Stimulated activated memory B cell treated with anti-CD40 and anti-IgM and Interleukin-4, amounts not matched to agents 10 μg/mL and 1 μg/mL and 100 μg/mL, for 72 hours (primary cell): ENCODE data around the gene TRIM69.
"Not testable (repeated sequence)": the region's sequence is repeated elsewhere in the genome, so short reads cannot be mapped to it uniquely, and the experiment has no call there.

Source experiments
- ATAC-seq: fragments of 150-1000 bp; cut with Tn5 transposase; 2 replicates; pipeline ENCODE4 v1.10.0; 2021
- H3K27ac Mint-ChIP-seq: one replicate; pipeline ENCODE4 v1.8.0; 2022; ENCODE audit warnings: mild to moderate bottlenecking, mixed read lengths
- H3K27me3 Mint-ChIP-seq: one replicate; pipeline ENCODE4 v1.8.0; 2022; ENCODE audit warnings: mixed read lengths
- H3K36me3 Mint-ChIP-seq: one replicate; pipeline ENCODE4 v1.8.0; 2022; ENCODE audit warnings: mixed read lengths
- H3K4me1 Mint-ChIP-seq: one replicate; pipeline ENCODE4 v1.8.0; 2022; ENCODE audit warnings: mixed read lengths
- H3K4me3 Mint-ChIP-seq: one replicate; pipeline ENCODE4 v1.8.0; 2022; ENCODE audit warnings: mild to moderate bottlenecking, moderate library complexity, mixed read lengths
- H3K9me3 Mint-ChIP-seq: one replicate; pipeline ENCODE4 v1.8.0; 2022; ENCODE audit warnings: mixed read lengths

Gene TRIM69

GRCh38 chr15:44736181-44736765 is at the start of gene TRIM69:
Gene TRIM69 (plus strand): TSS chr15:44736528. CDS start chr15:44736705, 177 bp downstream.
- H3K4me1 Mint-ChIP-seq, result peaks cover 49% of the 10 kb centered on the region
- ATAC-seq, result peak; percentile 66
- H3K27me3 Mint-ChIP-seq, result no peaks in the 10 kb centered on the region
- peak within 1 kb of the TSS; percentile 92 for H3K27ac Mint-ChIP-seq
- peak within 1 kb of the TSS; percentile 64 for H3K4me3 Mint-ChIP-seq
- H3K9me3 Mint-ChIP-seq, result no peaks in the 10 kb centered on the region
- peaks cover 10% of the 10 kb centered on the region for H3K36me3 Mint-ChIP-seq

DNA sequence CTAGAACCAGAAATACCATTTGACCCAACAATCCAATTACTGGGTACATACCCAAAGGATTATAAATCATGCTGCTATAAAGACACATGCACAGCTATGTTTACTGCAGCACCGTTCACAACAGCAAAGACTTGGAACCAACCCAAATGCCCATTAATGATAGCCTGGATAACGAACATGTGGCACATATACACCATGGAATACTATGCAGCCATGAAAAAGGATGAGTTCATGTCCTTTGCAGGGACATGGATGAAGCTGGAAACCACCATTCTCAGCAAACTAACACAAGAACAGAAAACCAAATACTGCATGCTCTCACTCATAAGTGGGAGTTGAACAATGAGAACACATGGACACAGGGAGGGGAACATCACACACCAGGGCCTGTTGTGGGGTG is 47.0 kb upstream of the TRIM69 start:
- ATAC-seq, H3K27me3 Mint-ChIP-seq, H3K27ac Mint-ChIP-seq, H3K4me3 Mint-ChIP-seq: not testable (repeated sequence)
- Mint-ChIP-seq H3K4me1 (peaks cover 28% of the 10 kb centered on the region), H3K36me3 (peaks cover 27% of the 10 kb centered on the region), H3K9me3 (peaks cover 17% of the 10 kb centered on the region)

DNA sequence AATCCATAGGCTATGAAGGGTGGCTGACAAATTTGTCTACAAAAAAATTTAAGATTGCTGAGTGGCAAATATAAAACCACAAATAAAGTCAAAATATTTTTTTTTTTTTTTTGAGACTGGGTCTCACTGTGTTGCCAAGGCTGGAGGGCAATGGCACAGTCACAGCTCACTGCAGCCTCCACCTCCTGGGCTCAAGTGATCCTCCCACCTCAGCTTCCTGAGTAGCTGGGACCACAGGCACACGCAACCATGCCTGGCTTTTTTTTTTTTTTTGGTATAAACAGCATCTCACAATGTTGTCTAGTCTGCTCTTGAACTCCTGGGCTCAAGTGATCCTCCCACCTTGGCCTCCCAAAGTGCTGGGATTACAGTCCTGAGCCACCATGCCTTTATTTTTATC is 46.1 kb upstream of the TRIM69 start:
- Mint-ChIP-seq H3K9me3 (peaks cover 13% of the 10 kb centered on the region), H3K4me1 (peaks cover 26% of the 10 kb centered on the region), H3K36me3 (peaks cover 23% of the 10 kb centered on the region)
- ATAC-seq, H3K27ac Mint-ChIP-seq, H3K27me3 Mint-ChIP-seq, H3K4me3 Mint-ChIP-seq: not testable (repeated sequence)

- H3K4me1 Mint-ChIP-seq, result peaks cover 26% of the 10 kb centered on the region
- H3K36me3 Mint-ChIP-seq, result peaks cover 3% of the 10 kb centered on the region
- H3K9me3 Mint-ChIP-seq, result peaks cover 2% of the 10 kb centered on the region
- ATAC-seq, result no peak
- H3K4me3 Mint-ChIP-seq, result no peak overlapping the region
- no peaks in the 10 kb centered on the region for H3K27me3 Mint-ChIP-seq
- H3K27ac Mint-ChIP-seq, result peak overlapping the region; percentile 35
Observed at GRCh38 chr15:44692659-44693058, 43.7 kb upstream of the TRIM69 start.

DNA sequence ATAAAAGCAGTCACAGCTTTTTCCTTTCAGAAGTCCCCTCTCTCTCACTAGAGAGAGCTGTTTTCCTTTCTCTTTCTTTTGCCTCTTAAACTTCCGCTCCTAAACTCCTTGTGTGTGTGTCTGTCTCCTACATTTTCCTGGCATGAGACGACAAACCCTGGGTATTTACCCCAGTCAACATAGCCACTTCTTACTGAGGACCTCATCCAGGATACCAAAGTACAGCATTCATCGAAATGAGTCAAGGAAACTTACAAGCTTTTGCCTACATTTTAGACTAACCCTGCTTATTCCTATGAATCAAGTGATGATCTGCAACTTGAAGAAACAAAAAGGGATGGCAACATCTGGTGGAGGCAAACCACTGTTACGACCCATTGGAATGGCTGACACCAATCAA is 41.9 kb upstream of the TRIM69 start:
- Mint-ChIP-seq H3K36me3 (no peaks in the 10 kb centered on the region), H3K9me3 (no peaks in the 10 kb centered on the region), H3K27ac (peak overlapping the region; percentile 12), H3K4me3 (no peak overlapping the region), H3K27me3 (no peaks in the 10 kb centered on the region), H3K4me1 (peaks cover 23% of the 10 kb centered on the region)
- ATAC-seq, result no peak

DNA sequence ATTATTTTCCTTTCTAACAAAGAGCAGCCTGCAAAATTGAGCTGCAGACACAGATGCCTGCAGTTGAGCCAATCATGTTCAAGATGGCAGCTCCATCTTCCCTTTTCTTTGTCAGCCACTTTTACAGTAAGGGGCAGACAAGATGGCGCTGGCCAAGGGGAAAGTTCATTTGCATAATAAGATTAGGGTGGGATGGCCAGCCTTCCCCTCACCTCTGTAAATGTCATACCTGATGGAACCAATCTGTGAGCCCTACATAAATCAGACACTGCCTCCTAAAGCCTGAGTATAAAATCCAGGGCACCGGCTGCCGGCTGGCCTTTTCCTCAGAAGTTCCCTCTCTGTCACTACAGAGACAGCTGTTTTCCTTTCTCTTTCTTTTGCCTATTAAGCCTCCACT is 41.0 kb upstream of the TRIM69 start:
- Mint-ChIP-seq H3K9me3 (peaks cover 5% of the 10 kb centered on the region), H3K4me3 (no peak overlapping the region), H3K36me3 (no peaks in the 10 kb centered on the region), H3K4me1 (peaks cover 23% of the 10 kb centered on the region), H3K27me3 (no peaks in the 10 kb centered on the region), H3K27ac (peak overlapping the region; percentile 12)
- ATAC-seq, result no peak

- Mint-ChIP-seq H3K4me3 (no peak overlapping the region), H3K27ac (peak overlapping the region; percentile 56), H3K4me1 (peaks cover 37% of the 10 kb centered on the region), H3K27me3 (no peaks in the 10 kb centered on the region), H3K9me3 (peaks cover 6% of the 10 kb centered on the region), H3K36me3 (peaks cover under 1% of the 10 kb centered on the region)
- ATAC-seq, result no peak
Observed at GRCh38 chr15:44697014-44697413, 39.3 kb upstream of the TRIM69 start.

DNA sequence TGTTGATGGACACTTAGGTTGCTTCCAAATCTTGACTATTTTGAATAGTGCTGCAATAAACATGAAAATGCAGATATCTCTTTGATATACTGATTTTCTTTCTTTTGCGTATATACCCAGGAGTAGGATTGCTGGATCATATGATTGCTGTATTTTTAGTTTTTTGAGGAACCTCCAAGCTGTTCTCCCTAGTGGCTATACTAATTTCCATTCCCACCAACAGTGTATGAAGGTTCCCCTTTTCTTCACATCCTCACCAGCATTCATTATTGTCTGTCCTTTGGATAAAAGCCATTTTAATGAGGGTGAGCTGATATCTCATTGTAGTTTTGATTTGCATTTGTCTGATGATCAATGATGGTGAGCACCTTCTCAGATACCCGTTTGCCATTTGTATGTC is 37.7 kb upstream of the TRIM69 start:
- Mint-ChIP-seq H3K36me3 (peaks cover 13% of the 10 kb centered on the region), H3K27ac (no peak overlapping the region), H3K27me3 (no peaks in the 10 kb centered on the region), H3K9me3 (peaks cover 11% of the 10 kb centered on the region), H3K4me3 (no peak overlapping the region), H3K4me1 (peaks cover 43% of the 10 kb centered on the region)
- no peak for ATAC-seq

DNA sequence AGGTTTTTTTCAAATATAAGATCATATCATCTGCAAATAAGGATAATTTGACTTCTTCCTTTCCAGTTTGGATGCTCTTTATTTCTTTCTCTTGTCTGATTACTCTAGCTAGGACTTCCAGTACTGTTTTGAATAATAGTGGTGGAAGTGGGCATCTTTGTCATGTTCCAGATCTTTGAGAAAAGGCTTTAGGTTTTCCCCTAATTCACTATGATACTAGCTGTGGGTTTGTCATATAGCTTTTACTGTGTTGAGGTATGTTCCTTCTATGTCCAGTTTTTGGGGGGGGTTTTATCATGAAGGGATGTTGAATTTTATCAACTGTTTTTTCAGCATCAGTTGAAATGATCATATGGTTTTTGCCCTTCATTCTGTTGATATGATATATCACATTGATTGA is 35.7 kb upstream of the TRIM69 start:
- H3K4me1 Mint-ChIP-seq, result peaks cover 39% of the 10 kb centered on the region
- ATAC-seq, H3K27ac Mint-ChIP-seq, H3K27me3 Mint-ChIP-seq, H3K4me3 Mint-ChIP-seq: not testable (repeated sequence)
- H3K9me3 Mint-ChIP-seq, result peaks cover 11% of the 10 kb centered on the region
- peaks cover 23% of the 10 kb centered on the region for H3K36me3 Mint-ChIP-seq

GRCh38 chr15:44705986-44706385 is 30.3 kb upstream of the TRIM69 start:
- Mint-ChIP-seq H3K4me1 (peaks cover 32% of the 10 kb centered on the region), H3K27me3 (no peaks in the 10 kb centered on the region), H3K9me3 (peaks cover 6% of the 10 kb centered on the region), H3K4me3 (no peak overlapping the region), H3K27ac (no peak overlapping the region), H3K36me3 (peaks cover 44% of the 10 kb centered on the region)
- ATAC-seq, result no peak

- Mint-ChIP-seq H3K27ac (no peak overlapping the region), H3K4me3 (no peak overlapping the region), H3K9me3 (peaks cover 6% of the 10 kb centered on the region), H3K27me3 (no peaks in the 10 kb centered on the region), H3K4me1 (peaks cover 30% of the 10 kb centered on the region), H3K36me3 (peaks cover 48% of the 10 kb centered on the region)
- no peak for ATAC-seq
Observed at GRCh38 chr15:44706401-44706800, 29.9 kb upstream of the TRIM69 start.

DNA sequence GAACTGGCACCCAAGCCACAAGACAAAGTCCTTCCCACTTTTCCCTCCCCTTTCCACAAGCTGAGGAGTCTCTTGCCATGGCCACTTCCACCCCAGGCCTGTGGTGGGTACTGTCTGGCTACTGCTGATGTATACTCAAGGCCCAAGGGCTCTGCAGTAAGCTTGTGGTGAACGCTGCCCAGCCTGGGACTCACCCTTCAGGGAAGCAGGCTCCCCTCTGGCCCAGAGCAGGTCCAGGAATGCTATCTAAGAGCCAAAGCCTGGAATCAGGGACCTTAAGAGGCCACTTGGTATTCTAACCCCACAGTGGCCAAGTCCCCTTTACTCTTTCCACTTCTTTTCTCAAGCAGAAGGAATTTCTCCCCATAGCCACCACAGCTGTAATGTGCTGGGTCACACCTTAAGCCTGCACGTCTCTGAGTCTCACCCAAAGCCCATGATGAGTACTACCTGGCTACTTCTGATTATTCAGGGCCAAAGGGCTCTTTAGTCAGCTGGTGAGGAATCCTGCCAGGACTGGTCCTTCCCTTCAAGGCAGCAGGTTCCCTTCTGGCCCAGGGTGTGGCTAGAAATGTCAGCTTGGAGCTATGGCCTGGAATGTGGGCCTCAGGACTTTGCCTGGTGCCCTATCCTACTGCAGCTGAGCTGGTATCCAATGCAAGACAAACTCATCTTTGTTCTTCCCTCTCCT is 29.2 kb upstream of the TRIM69 start:
- Mint-ChIP-seq H3K4me3 (no peak overlapping the region), H3K27me3 (no peaks in the 10 kb centered on the region), H3K27ac (no peak overlapping the region), H3K36me3 (peaks cover 55% of the 10 kb centered on the region), H3K9me3 (peaks cover 4% of the 10 kb centered on the region), H3K4me1 (peaks cover 23% of the 10 kb centered on the region)
- ATAC-seq, result no peak

- Mint-ChIP-seq H3K4me3 (peak overlapping the region; percentile 98), H3K27ac (peak overlapping the region; percentile 100), H3K27me3 (no peaks in the 10 kb centered on the region), H3K4me1 (peaks cover 32% of the 10 kb centered on the region), H3K36me3 (peaks cover 66% of the 10 kb centered on the region), H3K9me3 (no peaks in the 10 kb centered on the region)
- peak; percentile 58 for ATAC-seq
Observed at GRCh38 chr15:44710236-44711095, 25.9 kb upstream of the TRIM69 start.

DNA sequence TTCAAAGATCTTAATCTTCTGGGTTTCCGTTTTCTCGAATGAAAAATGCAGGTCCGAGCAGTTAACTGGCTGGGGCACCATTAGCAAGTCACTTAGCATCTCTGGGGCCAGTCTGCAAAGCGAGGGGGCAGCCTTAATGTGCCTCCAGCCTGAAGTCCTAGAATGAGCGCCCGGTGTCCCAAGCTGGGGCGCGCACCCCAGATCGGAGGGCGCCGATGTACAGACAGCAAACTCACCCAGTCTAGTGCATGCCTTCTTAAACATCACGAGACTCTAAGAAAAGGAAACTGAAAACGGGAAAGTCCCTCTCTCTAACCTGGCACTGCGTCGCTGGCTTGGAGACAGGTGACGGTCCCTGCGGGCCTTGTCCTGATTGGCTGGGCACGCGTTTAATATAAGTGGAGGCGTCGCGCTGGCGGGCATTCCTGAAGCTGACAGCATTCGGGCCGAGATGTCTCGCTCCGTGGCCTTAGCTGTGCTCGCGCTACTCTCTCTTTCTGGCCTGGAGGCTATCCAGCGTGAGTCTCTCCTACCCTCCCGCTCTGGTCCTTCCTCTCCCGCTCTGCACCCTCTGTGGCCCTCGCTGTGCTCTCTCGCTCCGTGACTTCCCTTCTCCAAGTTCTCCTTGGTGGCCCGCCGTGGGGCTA is 25.1 kb upstream of the TRIM69 start, which contains the start of the genes B2M and PATL2:
TSS of gene B2M (plus strand) at position 422 of the 647 bp plus-strand sequence. CDS start at position 452, 30 bp downstream.
TSS of gene PATL2 (minus strand) at position 228 of the 647 bp plus-strand sequence. CDS start 34,833 bp downstream, outside the sequence.
- Mint-ChIP-seq H3K36me3 (peaks cover 69% of the 10 kb centered on the region), H3K4me1 (peaks cover 40% of the 10 kb centered on the region), H3K27me3 (no peaks in the 10 kb centered on the region), H3K9me3 (no peaks in the 10 kb centered on the region), H3K27ac (peak within 1 kb of the TSS; percentile 100), H3K4me3 (peak within 1 kb of the TSS; percentile 98)
- peak; percentile 92 for ATAC-seq
